Measurements from ENCODE around the gene SUOX.

DNA sequence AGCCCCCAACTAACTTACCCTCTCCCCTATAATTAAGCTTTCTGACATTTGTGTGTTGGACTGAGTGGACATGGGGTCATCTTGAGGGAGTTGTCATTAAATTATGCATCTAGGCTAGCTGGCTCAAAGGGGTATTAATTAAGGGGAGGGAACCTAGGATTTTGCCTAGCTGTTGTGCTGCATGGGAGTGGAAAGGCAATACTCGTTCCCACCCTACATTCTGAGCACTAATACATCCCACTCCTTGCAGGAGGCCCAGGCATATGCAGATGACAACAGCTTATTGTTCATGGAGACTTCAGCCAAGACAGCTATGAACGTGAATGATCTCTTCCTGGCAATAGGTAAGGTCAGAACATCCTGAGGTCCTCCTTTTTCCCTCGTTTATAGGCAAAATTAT lies 6.0 kb upstream of the SUOX start:
- TF ChIP-seq, protein P1, sequence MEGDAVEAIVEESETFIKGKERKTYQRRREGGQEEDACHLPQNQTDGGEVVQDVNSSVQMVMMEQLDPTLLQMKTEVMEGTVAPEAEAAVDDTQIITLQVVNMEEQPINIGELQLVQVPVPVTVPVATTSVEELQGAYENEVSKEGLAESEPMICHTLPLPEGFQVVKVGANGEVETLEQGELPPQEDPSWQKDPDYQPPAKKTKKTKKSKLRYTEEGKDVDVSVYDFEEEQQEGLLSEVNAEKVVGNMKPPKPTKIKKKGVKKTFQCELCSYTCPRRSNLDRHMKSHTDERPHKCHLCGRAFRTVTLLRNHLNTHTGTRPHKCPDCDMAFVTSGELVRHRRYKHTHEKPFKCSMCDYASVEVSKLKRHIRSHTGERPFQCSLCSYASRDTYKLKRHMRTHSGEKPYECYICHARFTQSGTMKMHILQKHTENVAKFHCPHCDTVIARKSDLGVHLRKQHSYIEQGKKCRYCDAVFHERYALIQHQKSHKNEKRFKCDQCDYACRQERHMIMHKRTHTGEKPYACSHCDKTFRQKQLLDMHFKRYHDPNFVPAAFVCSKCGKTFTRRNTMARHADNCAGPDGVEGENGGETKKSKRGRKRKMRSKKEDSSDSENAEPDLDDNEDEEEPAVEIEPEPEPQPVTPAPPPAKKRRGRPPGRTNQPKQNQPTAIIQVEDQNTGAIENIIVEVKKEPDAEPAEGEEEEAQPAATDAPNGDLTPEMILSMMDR (IDR thresholded peaks at IDR 0.05 in 8 of 11, conservative IDR thresholded peaks at IDR 0.05 in 3 of 11) = no peak
- TF ChIP-seq POLR2AphosphoS5 (IDR thresholded peaks at IDR 0.05) = no peak
- TF ChIP-seq POLR2A (IDR thresholded peaks at IDR 0.05) = no peak
